ENCODE data around the gene ITIH1.

DNA sequence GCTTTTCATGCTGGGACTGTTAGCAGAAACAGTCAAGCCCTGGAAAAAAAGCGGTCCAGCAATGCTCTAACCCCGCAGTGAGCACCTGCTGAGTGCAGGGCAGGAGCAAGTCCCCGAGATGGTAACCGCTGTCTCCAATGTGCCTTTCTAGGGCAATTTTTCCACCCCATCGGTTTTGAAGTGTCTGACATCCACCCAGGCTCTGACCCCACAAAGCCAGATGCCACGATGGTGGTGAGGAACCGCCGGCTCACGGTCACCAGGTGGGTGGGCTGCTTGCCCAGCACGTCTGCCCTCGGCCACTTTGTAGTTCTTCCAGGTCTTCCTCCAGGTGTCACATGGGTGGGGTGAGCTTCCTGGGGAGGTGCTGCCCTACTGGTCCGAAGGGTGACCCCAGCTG, 14.0 kb downstream of the ITIH1 start:
- TF ChIP-seq, protein P1, sequence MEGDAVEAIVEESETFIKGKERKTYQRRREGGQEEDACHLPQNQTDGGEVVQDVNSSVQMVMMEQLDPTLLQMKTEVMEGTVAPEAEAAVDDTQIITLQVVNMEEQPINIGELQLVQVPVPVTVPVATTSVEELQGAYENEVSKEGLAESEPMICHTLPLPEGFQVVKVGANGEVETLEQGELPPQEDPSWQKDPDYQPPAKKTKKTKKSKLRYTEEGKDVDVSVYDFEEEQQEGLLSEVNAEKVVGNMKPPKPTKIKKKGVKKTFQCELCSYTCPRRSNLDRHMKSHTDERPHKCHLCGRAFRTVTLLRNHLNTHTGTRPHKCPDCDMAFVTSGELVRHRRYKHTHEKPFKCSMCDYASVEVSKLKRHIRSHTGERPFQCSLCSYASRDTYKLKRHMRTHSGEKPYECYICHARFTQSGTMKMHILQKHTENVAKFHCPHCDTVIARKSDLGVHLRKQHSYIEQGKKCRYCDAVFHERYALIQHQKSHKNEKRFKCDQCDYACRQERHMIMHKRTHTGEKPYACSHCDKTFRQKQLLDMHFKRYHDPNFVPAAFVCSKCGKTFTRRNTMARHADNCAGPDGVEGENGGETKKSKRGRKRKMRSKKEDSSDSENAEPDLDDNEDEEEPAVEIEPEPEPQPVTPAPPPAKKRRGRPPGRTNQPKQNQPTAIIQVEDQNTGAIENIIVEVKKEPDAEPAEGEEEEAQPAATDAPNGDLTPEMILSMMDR (conservative IDR thresholded peaks at IDR 0.05) = no peak
- no peak for TF ChIP-seq ZFX (IDR thresholded peaks at IDR 0.05)
